OCI-LY1 (cell line): Measurements from ENCODE around the gene PACSIN1.

Experiments
- CTCF ChIP-seq: fragments of 200-600 bp; sonication (generic), shearing (Covaris generic); IDR thresholded peaks from 2 replicates; pipeline ENCODE4 v1.5.1; 2017; ENCODE audit warnings: mild to moderate bottlenecking, antibody characterized with exemption, low read length, moderate library complexity, mixed read lengths
- EZH2 ChIP-seq: fragments of 200-600 bp; sonication (generic), shearing (Covaris generic); IDR thresholded peaks from 2 replicates; pipeline ENCODE4 v1.8.0; 2017; ENCODE audit warnings: borderline replicate concordance, mixed run types, mild to moderate bottlenecking, antibody characterized with exemption, low read length, moderate library complexity, mixed read lengths

- TF ChIP-seq EZH2 (no peak), CTCF (no peak)
Measured at GRCh38 chr6:34447910-34448309, 18.0 kb upstream of the PACSIN1 start.
